ENCODE results near the gene PPP2R5A. TPM values are rescaled to one million over a fixed set of nuclear protein-coding genes. Genes with fewer than 3 reads are reported as not detected.

The PPP2R5A gene
- total RNA-seq, 1 donor from 2014 or later = 24.2 TPM

GRCh38 chr1:212328248-212328647, 43.0 kb downstream of the PPP2R5A start:
- no peak for DNase-seq (ENCODE audit: low read depth)
- no peak for TF ChIP-seq CTCF (IDR thresholded peaks at IDR 0.05; ENCODE audit: insufficient read depth, low read length, severe bottlenecking)
- Histone ChIP-seq H3K27me3 (ENCODE audit: control insufficient read depth, insufficient read depth, low read length) (no peaks in the 10 kb centered on the region), H3K4me3 (ENCODE audit: low read depth, low read length) (no peak overlapping the region), H3K36me3 (ENCODE audit: control insufficient read depth, insufficient read depth, low read length) (no peaks in the 10 kb centered on the region)
- FAIRE-seq = no peak

- Histone ChIP-seq H3K36me3 (ENCODE audit: control insufficient read depth, insufficient read depth, low read length) (no peaks in the 10 kb centered on the region), H3K27me3 (ENCODE audit: control insufficient read depth, insufficient read depth, low read length) (no peaks in the 10 kb centered on the region), H3K4me3 (ENCODE audit: low read depth, low read length) (no peak overlapping the region)
- TF ChIP-seq CTCF (IDR thresholded peaks at IDR 0.05; ENCODE audit: insufficient read depth, low read length, severe bottlenecking) = no peak
- FAIRE-seq (no peak), DNase-seq (ENCODE audit: low read depth) (no peak)
Observed at GRCh38 chr1:212329105-212329504, 43.9 kb downstream of the PPP2R5A start.

GRCh38 chr1:212341090-212341489, 55.9 kb downstream of the PPP2R5A start:
- H3K36me3 ChIP-seq (ENCODE audit: control insufficient read depth, insufficient read depth, low read length) = no peaks in the 10 kb centered on the region
- FAIRE-seq (no peak), DNase-seq (ENCODE audit: low read depth) (no peak)
- no peak overlapping the region for H3K4me3 ChIP-seq (ENCODE audit: low read depth, low read length)
- H3K27me3 ChIP-seq (ENCODE audit: control insufficient read depth, insufficient read depth, low read length) = no peaks in the 10 kb centered on the region
- TF ChIP-seq CTCF (IDR thresholded peaks at IDR 0.05; ENCODE audit: insufficient read depth, low read length, severe bottlenecking) = no peak

GRCh38 chr1:212344905-212345304, 59.7 kb downstream of the PPP2R5A start:
- no peak for TF ChIP-seq CTCF (IDR thresholded peaks at IDR 0.05; ENCODE audit: insufficient read depth, low read length, severe bottlenecking)
- DNase-seq (ENCODE audit: low read depth) (no peak), FAIRE-seq (no peak)
- no peaks in the 10 kb centered on the region for H3K27me3 ChIP-seq (ENCODE audit: control insufficient read depth, insufficient read depth, low read length)
- H3K36me3 ChIP-seq (ENCODE audit: control insufficient read depth, insufficient read depth, low read length) = peaks cover 2% of the 10 kb centered on the region
- H3K4me3 ChIP-seq (ENCODE audit: low read depth, low read length) = no peak overlapping the region

GRCh38 chr1:212346601-212347000, 61.4 kb downstream of the PPP2R5A start:
- no peak for TF ChIP-seq CTCF (IDR thresholded peaks at IDR 0.05; ENCODE audit: insufficient read depth, low read length, severe bottlenecking)
- FAIRE-seq (no peak), DNase-seq (ENCODE audit: low read depth) (no peak)
- peaks cover 2% of the 10 kb centered on the region for H3K36me3 ChIP-seq (ENCODE audit: control insufficient read depth, insufficient read depth, low read length)
- no peak overlapping the region for H3K4me3 ChIP-seq (ENCODE audit: low read depth, low read length)
- no peaks in the 10 kb centered on the region for H3K27me3 ChIP-seq (ENCODE audit: control insufficient read depth, insufficient read depth, low read length)

- H3K36me3 ChIP-seq (ENCODE audit: control insufficient read depth, insufficient read depth, low read length) = peaks cover 2% of the 10 kb centered on the region
- no peak for DNase-seq (ENCODE audit: low read depth)
- no peak for TF ChIP-seq CTCF (IDR thresholded peaks at IDR 0.05; ENCODE audit: insufficient read depth, low read length, severe bottlenecking)
- no peak for FAIRE-seq
- no peak overlapping the region for H3K4me3 ChIP-seq (ENCODE audit: low read depth, low read length)
- no peaks in the 10 kb centered on the region for H3K27me3 ChIP-seq (ENCODE audit: control insufficient read depth, insufficient read depth, low read length)
Observed at GRCh38 chr1:212351588-212352362, 66.6 kb downstream of the PPP2R5A start.
